ENCODE results near the gene HOXD8. TPM values are rescaled to one million over a fixed set of nuclear protein-coding genes. Genes with fewer than 3 reads are reported as not detected.

HOXD8 gene
- total RNA-seq, 1 donor from 2014 or later = not detected

DNA sequence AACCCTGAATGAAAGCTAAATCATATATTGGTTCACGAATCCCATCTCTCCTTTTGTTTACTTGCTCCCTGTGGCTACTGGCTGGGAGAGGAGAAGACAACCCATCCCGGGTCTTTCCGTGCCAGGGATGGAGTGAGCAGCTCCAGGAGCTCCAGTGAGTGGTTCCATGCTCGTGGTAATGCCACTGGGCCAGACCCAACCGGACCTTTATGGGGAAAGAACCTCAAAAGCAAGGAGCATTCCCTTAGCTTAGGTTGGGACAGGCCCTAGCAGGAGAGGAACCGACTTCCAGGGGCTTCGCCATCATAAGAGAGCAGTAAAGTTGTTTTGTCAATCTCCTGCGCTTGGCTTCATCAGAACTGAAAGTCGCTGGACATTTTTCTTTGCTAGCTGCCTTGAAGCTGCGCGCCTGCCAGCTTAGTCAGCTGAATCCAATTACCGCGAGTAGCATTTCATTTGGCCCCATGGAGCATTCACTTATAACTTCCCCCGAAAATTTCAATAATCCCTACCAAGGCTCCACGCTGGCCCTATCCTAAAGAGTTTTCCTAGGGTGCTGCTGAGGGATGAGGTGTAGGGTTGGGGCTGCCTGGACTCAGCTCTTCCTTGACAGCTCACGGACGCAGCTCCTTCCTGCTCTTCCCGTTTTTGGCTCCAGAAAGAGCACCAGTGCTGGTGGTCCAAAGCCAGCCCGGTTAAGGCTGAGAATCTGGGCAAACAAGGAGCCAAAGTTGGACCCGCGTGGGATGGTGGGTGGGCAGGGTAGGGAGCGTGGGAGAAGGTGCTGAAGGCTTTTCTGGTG lies 32.5 kb downstream of the HOXD8 start:
- TF ChIP-seq EZH2phosphoT487 (IDR thresholded peaks at IDR 0.05) (peak; percentile 13), EZH2 (IDR thresholded peaks at IDR 0.05) (peak; percentile 74)
- TF ChIP-seq, protein P1, sequence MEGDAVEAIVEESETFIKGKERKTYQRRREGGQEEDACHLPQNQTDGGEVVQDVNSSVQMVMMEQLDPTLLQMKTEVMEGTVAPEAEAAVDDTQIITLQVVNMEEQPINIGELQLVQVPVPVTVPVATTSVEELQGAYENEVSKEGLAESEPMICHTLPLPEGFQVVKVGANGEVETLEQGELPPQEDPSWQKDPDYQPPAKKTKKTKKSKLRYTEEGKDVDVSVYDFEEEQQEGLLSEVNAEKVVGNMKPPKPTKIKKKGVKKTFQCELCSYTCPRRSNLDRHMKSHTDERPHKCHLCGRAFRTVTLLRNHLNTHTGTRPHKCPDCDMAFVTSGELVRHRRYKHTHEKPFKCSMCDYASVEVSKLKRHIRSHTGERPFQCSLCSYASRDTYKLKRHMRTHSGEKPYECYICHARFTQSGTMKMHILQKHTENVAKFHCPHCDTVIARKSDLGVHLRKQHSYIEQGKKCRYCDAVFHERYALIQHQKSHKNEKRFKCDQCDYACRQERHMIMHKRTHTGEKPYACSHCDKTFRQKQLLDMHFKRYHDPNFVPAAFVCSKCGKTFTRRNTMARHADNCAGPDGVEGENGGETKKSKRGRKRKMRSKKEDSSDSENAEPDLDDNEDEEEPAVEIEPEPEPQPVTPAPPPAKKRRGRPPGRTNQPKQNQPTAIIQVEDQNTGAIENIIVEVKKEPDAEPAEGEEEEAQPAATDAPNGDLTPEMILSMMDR (IDR thresholded peaks at IDR 0.05) = no peak

DNA sequence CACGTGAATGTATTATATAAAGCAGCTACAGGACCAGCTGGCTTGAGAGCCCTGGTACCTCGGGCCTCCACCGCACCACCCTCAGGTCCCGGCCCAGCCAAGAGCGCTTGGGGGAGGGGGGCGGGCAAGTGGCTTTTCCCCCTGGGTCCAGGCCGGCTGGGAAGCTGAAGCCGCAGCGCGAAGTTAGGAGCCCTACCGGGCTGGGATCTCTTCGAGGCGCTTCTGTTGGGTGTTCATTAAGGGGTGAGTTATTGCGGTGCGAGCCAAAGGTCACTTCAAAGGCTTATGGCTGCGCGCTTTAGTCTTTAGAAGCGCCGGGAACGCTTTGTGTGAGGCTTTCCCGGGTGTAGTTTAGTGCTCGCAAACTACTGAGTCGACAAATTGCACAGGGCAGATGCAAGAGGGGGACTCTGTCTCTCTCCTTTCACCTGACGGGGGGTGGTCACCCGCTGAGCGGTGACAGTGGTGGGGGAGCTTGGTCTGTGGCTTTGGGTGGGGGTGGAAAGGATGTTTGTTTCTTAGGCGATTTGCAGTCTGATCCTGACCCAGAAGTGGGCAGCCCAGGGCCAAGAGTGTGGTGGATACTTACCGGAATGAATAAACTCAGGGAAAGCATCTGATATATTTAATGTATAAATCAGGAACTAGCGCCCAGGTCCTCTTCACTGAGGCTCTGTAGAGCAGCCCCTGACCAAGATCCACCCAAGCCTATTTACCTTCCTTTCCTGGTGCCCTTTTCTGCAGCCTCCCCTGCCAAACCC lies 33.6 kb downstream of the HOXD8 start:
- TF ChIP-seq EZH2 (IDR thresholded peaks at IDR 0.05) (peak; percentile 72), EZH2phosphoT487 (IDR thresholded peaks at IDR 0.05) (peak; percentile 66)
- TF ChIP-seq, protein P1 (IDR thresholded peaks at IDR 0.05) = no peak
- peaks cover 14% of the 10 kb centered on the region for H3K9me3 Mint-ChIP-seq
- H3K27ac ChIP-seq = no peak overlapping the region
- H3K4me3 Mint-ChIP-seq = no peak overlapping the region
- H3K4me1 Mint-ChIP-seq = peaks cover 2% of the 10 kb centered on the region
- H2AFZ ChIP-seq (replicated peaks) = no peak overlapping the region
- peaks cover 94% of the 10 kb centered on the region for H3K27me3 Mint-ChIP-seq (ENCODE audit: insufficient read depth, low read depth)
- no peak overlapping the region for H3K4me3 ChIP-seq
- no peak overlapping the region for H3K27ac Mint-ChIP-seq
- H4K20me1 ChIP-seq (ENCODE audit: low read depth) = peaks cover 99% of the 10 kb centered on the region
- DNase-seq (ENCODE audit: low spot score) = peak; percentile 43
- H3K9me3 ChIP-seq (ENCODE audit: low read depth) = no peaks in the 10 kb centered on the region
- H3K4me2 ChIP-seq = no peak overlapping the region
- peaks cover 100% of the 10 kb centered on the region for H3K27me3 ChIP-seq
- H3K36me3 ChIP-seq = no peaks in the 10 kb centered on the region
- no peaks in the 10 kb centered on the region for H3K4me1 ChIP-seq
- no peaks in the 10 kb centered on the region for H3K36me3 Mint-ChIP-seq
- H3K9ac ChIP-seq = no peak overlapping the region
- H3F3A ChIP-seq (ENCODE audit: low read depth) = no peaks in the 10 kb centered on the region
- H3K79me2 ChIP-seq (ENCODE audit: low read depth) = no peaks in the 10 kb centered on the region

More for the DNA sequence above, 32.5 kb downstream of the HOXD8 start:
- H3K4me1 Mint-ChIP-seq = peaks cover 9% of the 10 kb centered on the region
- Histone ChIP-seq H3K9ac (no peak overlapping the region), H3K27me3 (peaks cover 100% of the 10 kb centered on the region), H3K27ac (no peak overlapping the region), H3F3A (ENCODE audit: low read depth) (no peaks in the 10 kb centered on the region), H3K79me2 (ENCODE audit: low read depth) (no peaks in the 10 kb centered on the region), H3K36me3 (no peaks in the 10 kb centered on the region), H3K4me1 (no peaks in the 10 kb centered on the region), H3K9me3 (ENCODE audit: low read depth) (no peaks in the 10 kb centered on the region), H3K4me3 (no peak overlapping the region), H2AFZ (replicated peaks) (no peak overlapping the region), H3K4me2 (no peak overlapping the region), H4K20me1 (ENCODE audit: low read depth) (peaks cover 99% of the 10 kb centered on the region)
- H3K27me3 Mint-ChIP-seq (ENCODE audit: insufficient read depth, low read depth) = peaks cover 92% of the 10 kb centered on the region
- H3K9me3 Mint-ChIP-seq = peaks cover 14% of the 10 kb centered on the region
- H3K4me3 Mint-ChIP-seq = no peak overlapping the region
- peak; percentile 35 for DNase-seq (ENCODE audit: low spot score)
- no peaks in the 10 kb centered on the region for H3K36me3 Mint-ChIP-seq
- H3K27ac Mint-ChIP-seq = no peak overlapping the region

DNA sequence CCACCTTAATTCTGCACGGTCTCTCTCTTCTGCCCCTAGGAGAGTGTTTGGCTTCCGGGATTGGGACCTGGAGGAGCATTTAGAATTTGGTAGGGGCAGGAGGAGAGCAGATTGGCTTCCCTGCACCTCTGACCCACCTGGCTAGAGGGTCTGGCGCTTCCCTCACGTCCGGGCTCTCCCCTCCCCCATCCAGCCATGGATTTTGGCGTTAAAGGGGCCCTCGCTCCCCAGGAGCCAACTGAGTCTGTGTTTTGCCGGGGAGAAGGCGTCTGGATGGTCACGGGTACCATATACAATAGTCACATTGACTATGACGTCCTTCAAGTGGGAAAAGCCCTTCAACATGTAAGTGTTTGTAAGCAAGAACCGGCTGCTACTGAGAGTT lies 34.2 kb downstream of the HOXD8 start:
- H3K4me2 ChIP-seq = no peak overlapping the region
- peaks cover 14% of the 10 kb centered on the region for H3K9me3 Mint-ChIP-seq

More for the DNA sequence above, 34.2 kb downstream of the HOXD8 start:
- Mint-ChIP-seq H3K4me3 (no peak overlapping the region), H3K4me1 (no peaks in the 10 kb centered on the region), H3K36me3 (no peaks in the 10 kb centered on the region), H3K27me3 (ENCODE audit: insufficient read depth, low read depth) (peaks cover 93% of the 10 kb centered on the region), H3K27ac (no peak overlapping the region)
- no peaks in the 10 kb centered on the region for H3K79me2 ChIP-seq (ENCODE audit: low read depth)
- no peak overlapping the region for H3K27ac ChIP-seq
- no peak overlapping the region for H3K9ac ChIP-seq
- TF ChIP-seq, protein P1 (IDR thresholded peaks at IDR 0.05) = no peak
- TF ChIP-seq EZH2phosphoT487 (IDR thresholded peaks at IDR 0.05) (no peak), EZH2 (IDR thresholded peaks at IDR 0.05) (no peak)
- no peaks in the 10 kb centered on the region for H3K4me1 ChIP-seq
- no peak overlapping the region for H2AFZ ChIP-seq (replicated peaks)
- H3K4me3 ChIP-seq = no peak overlapping the region
- no peaks in the 10 kb centered on the region for H3K36me3 ChIP-seq
- peaks cover 100% of the 10 kb centered on the region for H3K27me3 ChIP-seq
- DNase-seq (ENCODE audit: low spot score) = no peak
- no peaks in the 10 kb centered on the region for H3F3A ChIP-seq (ENCODE audit: low read depth)
- H4K20me1 ChIP-seq (ENCODE audit: low read depth) = peaks cover 93% of the 10 kb centered on the region
- H3K9me3 ChIP-seq (ENCODE audit: low read depth) = no peaks in the 10 kb centered on the region

All from neural progenitor cell (in vitro differentiated cells).